NCI-H128 (cell line): ENCODE measurements around the gene CCNL1.
"Not testable (repeated sequence)": the region's sequence is repeated elsewhere in the genome, so short reads cannot be mapped to it uniquely, and the experiment has no call there.

Experiments used
- DNase-seq: peaks from one replicate; lab custom pipeline; 2025; ENCODE audit not compliant: unreplicated experiment; lab: John Stamatoyannopoulos, UW

CCNL1 gene

DNA sequence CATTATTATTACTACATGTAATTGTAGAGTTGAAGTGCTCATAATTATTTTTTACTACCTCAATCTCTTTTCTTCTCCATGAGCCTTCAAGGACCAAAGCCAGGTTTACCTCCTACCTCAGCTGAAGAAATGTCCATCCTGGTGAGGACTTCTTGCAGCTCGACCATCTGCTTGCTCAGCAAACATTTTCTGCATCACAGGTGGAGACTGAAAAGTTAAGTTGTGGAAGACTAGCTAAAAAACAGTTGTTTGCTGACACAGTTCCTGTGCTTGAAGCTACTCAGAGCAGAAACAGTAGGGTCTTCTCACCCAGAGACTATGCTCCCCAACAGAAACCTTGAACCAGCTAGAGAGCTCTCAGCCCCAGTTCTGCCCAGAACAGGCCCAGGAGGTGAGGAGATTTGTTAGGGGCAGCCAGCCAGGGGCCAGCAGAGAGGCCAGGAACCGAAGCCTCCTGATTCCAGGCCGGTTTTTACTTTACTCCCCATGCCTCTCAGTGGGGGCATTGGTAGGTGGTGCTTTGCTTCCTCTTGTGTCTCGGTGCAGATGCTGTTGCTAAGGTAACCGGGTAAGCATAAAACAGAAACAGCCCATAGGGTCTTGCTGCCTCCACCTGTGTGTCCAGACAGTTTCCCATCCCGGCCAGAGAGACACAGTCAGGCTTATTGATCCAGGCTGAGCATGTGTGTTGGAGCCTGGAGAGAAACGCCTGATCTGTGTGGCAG lies 54.9 kb downstream of the CCNL1 start:
- no peak for DNase-seq

- no peak for DNase-seq
Observed at GRCh38 chr3:157104521-157104920, 55.4 kb downstream of the CCNL1 start.

GRCh38 chr3:157103860-157104259 lies 56.1 kb downstream of the CCNL1 start:
- no peak for DNase-seq

GRCh38 chr3:157103280-157103679 lies 56.7 kb downstream of the CCNL1 start:
- no peak for DNase-seq

- not testable (repeated sequence) for DNase-seq
Observed at GRCh38 chr3:157102595-157102994, 57.4 kb downstream of the CCNL1 start.

DNA sequence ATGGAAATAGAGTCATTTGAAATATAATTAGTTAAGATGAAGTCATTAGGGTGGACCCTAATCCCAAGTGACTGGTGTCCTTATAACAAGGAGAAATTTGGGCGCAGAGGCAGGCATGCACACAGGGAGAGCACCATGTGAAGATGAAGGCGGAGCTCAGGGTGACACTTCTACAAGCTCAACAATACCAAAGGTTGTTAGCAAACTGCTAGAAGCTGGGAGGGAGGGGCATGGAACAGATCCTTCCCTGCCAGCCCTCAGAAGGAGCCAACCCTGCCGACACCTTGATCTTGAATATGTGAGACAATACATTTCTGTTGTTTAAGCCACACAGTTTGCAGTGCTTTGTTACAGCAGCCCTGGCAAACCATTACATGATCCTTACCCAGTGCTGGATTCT lies 57.8 kb downstream of the CCNL1 start:
- DNase-seq = no peak

- no peak for DNase-seq
Observed at GRCh38 chr3:157101486-157101885, 58.5 kb downstream of the CCNL1 start.

DNA sequence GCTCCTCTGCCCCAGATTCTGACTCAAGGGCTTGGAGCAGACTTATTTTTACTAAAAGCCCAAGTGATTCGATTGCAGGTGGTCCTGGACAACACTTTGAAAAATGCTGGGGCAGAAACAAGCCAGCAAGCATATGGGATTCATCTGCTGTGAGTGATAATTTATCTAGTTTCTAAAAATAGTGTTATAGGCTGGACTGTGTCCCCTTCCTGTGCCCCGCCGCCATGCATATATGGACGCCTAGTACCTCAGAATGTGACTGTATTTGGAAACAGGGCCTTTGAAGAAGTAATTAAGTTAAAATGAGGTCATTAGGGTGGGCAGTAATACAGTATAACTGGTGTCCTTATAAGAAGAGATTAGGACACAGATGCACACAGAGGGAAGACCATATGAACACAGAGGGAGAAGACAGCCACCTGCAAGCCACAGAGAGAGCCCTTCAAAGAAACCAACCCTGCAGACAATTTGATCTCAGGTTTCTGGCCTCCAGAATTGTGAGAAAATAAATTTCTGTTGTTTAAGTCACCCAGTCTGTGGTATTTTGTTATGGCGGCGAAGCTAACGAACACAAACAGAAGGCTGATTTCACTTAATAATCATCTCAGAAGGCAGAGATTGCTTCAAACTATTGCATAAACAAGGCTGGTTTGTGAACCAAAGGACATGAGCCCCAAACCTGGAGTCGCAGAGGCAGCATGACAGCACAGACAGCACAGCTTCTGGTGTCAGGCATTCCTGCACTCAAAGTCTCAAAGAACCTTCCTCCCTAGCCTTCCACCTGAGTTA lies 59.1 kb downstream of the CCNL1 start:
- DNase-seq = no peak

DNA sequence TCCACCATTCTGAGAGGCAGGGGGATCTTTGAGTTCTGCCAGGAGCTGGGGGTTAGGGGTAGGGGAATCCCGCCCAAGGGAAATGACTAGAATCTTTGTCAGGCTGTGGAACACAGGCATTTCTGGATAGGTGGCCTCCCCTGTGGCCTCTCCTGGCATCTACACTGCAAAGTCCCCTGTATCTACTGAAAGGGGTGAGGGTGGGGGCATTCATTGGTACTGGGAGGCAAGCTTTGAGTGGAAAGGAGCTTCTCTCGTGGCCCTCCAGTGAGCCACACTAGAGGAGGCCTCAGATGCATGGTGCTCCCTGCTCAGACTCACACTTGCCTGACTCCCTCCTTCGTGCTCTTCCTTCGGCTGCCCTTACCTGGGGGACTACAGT lies 59.9 kb downstream of the CCNL1 start:
- DNase-seq = no peak

GRCh38 chr3:157099326-157100095 lies 60.4 kb downstream of the CCNL1 start:
- no peak for DNase-seq

GRCh38 chr3:157098823-157099185 lies 61.1 kb downstream of the CCNL1 start:
- DNase-seq = no peak

- no peak for DNase-seq
Observed at GRCh38 chr3:157098121-157098822, 61.7 kb downstream of the CCNL1 start.
